SW480 (cell line): ENCODE measurements around the gene LETM1.

Experiments
- DNase-seq: peaks from one replicate; pipeline ENCODE4 v3.0.0-alpha.2; 2016; ENCODE audit warnings: low spot score

The LETM1 gene

DNA sequence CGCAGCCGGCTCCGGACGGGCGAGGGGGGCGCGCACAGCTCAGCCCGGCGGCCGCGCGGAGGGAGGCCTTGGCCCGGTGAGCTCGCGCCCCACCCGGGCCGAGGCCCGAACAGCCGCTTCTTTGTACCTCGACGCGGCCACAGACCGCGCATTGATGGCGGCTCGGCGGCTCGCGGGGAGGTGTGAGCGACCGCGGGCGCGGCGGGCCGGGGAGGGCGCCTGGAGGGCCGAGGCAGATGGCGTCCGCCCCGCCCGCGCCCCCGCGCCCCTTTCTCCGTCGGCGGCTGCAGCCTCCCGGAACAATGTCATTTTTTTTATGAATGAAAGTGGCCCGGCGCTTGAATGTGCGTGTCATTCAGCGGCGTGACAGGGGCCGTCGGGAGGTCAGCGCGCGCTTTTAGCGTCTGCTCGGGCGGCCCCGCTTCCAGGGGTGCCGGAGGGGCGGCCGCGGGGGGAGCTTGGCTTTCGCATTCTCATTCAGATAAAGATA lies 61.1 kb downstream of the LETM1 start:
- no peak for DNase-seq

DNA sequence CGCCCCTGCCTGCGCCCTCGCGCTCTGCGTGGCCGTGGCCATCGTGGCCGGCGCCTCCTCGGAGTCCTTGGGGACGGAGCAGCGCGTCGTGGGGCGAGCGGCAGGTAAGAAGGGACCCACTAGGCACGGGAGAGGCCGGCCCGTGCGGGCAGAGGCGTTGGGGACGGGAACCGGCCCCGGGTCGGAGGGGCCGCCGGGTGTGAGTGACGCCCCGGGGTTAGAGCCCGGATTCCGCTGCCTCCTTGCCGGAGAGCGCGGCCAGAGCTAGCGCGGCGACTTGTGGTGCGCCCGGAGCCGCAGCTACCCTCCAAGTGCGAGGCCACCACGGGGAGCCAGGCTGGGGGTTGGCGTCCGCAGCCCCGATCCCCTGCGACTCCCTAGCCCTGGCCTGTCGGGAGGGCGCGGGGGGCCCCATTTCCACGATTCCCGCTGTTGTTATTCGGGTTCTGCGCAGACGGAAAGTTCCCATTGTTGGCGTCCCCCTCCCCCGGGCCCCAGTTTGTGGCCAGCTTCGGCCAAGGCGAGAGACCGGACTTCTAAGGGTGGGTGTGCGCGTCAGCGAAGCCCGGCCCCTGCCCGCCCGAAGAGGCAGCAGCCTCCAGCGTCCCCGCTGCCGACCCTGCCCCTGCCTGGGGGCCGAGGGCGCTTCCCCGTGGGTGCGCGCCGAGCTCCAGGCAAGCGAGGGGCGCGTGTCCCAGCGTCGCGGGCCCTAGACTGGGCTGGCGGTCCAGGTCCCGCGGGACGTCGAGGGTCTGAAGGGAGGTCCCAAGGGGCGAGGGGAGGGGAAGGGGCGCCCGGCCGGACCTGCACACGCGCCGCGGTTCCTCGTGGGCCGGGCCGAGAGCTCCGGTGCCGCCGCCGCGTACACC lies 61.8 kb downstream of the LETM1 start:
- no peak for DNase-seq

DNA sequence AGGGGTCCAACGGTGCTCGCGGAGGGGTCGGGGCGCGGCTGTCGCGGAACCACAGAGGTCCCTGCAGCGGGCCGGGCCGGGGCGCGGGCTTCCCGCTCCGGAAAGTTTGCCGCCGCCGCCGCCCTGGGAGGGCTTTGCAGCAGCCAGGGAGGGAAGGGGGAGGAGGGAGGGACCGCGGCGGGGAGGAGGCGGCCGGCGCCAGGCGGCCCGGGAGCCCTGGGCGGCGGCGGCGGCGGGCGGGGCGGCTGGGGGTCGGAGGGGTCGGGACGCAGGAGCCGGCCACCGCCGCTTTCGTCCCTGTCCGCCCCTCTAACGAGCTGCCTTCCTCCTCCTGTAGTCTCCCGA lies 62.5 kb downstream of the LETM1 start:
- DNase-seq = no peak

DNA sequence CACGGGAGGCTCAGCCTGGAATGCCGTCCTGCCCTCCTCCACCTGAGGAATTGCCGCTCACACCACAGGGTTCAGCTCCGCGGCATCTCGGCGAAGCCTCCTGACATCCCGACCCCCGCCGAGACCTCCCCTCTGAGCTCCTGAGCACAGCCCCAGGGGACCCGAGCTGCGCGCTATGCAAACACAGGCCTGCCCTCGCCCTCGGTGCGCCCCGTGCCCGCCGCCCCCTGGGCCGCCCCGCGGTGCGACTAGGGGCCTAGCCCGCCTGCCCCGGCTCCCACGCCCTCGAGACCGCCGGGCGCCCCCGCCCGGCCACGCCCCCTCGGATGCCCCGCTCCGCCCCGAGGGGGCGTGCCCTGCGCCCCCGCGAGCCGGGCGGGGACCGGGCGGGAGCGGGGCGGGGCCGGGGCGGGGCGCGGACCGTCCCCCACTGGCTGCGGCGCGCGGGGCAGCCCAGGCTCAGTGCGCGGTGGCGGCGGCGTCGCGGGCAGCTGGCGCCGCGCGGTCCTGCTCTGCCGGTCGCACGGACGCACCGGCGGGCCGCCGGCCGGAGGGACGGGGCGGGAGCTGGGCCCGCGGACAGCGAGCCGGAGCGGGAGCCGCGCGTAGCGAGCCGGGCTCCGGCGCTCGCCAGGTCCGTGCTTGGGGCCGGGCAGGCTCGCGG lies 63.0 kb downstream of the LETM1 start, which contains the start of gene FGFR3:
Gene FGFR3 (plus strand): TSS at position 462 of the 664 bp plus-strand sequence. CDS start 642 bp downstream, outside the sequence.
- peak; percentile 45 for DNase-seq

DNA sequence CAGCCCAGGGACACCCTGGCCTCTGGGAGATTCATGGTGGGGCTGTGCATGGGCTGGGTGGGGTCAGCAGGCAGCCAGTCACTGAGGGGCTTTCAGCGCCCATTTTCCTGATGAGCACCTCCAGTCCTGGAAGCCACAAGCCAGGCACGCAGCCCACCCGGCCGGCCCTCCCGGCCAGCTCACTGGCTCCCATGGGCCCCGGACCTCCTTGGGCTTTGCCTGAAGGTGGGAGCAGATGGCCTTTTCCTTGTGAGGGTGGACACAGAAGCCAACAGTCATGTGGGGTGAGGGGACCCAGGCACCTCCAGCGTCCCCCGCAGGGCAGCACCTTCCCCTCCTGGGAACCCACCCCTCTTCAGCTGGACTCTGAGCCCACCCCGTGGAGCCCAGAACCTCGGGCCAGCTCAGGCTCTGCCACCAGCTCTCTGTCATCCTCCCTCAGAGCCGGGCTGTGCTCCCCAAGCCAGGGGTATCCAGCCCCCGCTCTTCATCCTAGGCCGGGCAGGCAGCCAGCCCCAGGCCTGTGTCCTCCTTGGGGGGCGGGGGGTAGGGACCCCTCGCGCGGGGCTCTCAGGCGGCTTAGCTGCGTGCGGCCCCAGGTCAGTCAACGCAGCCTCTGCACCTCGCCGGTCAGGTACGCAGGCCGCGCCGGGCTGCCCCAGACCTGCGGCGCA lies 63.7 kb downstream of the LETM1 start:
- no peak for DNase-seq

DNA sequence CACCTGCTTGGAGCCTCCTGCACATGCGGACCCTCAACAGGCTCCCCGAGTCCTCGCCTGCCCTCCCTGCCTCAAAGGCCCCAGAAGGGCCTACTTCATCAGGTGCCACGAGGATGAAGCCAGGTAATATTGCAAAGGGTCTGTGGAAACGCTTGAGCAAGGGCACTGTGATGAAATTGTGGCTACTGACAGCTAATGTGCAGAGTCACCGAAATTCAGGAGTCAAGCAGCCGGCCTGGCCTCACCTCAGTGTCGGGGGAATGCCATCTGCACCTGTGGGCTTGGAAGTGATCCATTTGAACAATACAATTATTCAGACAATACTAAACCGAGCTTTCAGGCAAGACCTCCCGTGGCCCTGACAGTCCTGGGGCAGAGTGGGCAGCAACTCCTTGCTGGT lies 66.0 kb downstream of the LETM1 start:
- DNase-seq = no peak

DNA sequence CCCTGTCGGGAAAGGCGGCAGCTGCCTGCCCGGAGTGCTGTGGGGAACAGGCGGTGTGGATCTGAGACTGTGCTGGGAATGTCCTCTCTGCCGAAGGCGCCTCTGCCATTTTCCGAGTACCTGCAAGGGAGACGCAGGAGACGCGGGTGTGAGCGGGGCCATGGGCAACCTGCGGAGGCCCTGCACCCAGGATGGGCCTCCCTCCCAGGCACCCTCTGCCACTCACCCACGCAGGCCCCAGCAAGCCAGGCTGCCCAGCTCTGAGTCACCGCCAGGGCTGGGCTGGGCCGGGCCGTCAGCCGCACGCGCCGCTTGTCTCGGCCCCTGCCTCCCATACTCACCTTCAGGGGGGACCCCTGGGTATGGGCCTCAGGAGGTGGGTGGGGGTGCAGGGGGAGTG lies 66.4 kb downstream of the LETM1 start:
- DNase-seq = no peak

DNA sequence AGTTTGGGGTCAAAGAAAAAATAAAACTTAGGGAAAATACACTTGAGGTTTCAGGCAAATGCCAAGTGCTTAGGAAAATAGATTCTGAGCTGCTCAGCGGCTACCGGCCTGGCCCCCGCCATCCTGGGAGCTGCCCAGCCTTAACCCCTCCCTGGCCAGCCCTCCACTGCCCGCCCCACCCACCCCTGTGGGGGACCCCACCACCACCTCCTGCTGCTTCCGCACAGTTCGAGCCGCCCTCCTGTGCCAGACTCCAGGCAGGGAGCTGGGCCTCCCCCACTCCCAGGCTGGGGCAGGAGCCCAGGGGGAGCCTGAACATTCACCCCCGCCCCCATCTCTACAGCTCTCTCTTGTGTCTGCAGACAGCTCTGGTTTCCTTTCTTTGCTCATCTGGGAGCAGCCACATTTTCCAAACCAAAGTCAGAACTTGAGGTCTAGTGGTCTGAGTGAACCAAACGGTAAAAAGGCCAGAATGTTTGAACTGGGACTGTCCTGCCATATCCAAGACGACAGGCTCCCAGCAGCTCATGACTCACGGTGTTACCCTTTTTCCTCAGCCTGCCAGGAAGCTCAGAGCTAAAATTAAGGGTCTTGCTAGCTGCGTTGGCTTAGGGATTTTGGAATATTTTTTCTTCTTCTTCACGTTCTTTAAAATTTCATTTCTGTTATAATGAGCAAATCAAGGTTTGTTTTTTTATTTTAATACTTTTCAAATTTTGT lies 67.5 kb downstream of the LETM1 start:
- no peak for DNase-seq

DNA sequence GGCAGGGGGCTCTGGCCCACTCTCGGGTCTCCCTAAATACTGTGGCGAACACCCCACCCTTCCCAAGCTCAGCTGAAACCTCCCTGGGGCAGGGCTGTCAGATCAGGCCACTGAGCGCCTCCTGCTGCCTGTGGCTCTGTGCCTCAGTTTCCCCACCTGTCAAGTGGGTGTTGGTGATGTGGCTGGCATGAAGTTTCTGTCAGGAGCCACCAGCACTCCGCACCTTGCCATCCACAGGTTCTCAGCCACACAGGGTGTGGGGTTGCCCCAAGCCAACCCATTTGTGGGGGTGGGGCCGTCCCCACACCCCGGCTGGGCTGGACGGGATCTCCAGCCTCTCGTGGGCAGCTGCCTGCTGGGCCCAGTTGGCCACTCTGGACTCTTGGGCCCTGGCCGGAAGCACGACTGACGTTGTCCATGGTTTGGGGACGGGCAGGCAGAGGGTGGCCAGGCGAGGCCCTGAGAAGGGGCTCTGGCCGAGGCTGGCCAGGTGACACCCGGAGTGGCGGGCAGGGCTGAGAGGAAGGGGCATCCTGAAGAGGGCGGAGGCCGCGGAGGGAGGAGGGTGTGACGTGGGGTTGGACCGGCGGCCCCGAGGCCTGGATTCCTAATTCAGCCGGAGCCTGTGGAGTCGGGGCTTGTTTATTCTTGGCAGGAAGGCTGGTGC lies 68.4 kb downstream of the LETM1 start:
- no peak for DNase-seq

DNA sequence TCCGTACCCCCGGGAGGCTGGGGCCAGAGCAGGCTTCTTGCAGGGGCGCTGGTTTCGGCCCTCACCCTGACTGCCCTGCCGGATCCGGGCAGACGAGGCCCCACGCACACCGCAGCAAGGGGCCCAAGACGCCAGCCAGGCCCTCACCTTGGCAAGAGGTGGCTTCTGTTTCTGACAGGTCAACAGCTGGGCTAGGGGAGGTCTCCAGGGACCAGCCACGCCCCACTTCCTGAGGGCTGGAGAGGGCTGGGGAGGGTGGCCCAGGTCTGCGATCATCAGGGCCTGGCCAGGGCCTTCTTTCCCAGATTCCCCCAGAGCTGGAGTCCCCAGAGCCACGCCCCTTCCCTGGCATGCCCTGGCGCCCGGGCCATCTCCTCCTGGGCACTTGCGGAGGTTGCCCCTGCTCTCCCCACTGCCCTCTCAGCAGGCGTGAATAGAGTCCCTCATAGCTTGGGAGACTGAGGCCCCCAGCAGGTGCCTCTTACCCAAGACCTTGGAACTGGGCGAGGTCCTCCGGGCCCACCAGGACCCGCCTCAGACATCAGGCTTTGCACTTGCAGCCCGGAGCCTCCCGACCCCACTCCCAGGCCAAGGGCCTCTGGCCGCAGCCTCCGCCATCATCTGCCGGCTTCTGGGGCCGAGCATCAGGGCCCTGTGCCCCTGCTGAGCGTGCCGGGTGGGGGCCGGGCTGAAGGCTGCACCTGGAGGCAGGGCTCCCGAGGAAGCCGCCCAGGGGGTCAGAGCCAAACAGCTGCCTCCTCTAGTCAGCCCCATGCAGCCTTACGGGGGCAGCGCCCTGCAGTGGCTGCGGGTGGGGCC lies 69.2 kb downstream of the LETM1 start:
- no peak for DNase-seq

DNA sequence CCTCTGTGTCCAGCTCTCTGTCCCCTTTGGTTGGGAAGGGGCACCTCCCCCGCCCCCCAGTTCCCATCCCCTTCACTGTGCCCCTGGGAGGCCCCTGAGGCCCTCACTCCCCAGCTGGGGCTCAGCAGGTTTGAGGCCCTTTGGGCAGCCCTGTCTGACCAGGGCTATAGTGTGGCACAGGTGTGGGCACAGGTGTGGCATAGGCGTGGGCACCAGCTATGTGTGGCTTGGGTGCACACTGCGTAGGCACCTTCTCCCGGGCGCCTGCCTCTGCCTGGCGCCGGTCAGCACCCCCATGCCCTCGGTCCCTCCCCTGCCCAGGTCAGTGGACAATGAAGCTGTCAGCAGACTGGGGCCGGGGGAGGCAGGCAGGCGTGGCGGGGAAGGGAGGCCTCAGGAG lies 70.4 kb downstream of the LETM1 start:
- DNase-seq = no peak

DNA sequence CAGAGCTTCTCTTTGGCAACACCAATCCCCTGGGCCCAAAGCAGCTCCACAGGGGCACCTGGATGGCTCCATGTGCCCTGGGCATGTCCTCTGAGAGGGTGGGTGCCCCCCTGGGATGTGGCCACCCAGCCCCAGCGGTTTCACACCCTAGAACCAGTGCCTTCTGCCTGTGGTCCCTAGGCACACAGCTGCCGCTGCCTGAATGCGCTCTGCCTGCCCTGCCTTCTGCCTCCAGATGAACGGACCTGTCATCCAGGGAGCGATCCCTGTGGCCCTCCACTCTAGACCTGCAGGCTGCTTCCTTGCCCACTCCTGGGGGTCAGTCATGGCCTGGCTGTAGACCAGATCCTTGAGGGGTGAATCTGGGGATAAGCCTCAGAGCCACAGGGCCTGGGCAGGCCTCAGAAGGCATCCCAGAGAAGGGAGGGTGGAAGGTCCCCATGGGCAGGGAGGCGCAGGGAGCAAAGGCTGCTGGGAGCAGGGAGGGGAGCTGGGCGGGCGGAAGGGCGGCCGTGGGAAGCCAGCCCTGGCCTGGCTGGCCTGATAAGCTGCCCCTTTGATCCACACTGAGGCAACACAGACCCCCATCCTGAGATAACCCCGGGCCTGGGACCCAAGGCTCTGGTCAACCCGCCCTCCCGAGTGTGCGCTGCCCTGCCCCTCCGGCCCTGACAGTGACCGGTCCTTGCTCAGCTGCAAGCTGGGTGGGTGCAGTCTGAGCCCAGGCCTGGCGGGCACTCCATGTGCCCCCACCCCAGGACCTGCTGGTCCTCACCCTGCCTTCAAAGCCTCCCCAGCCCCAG lies 71.0 kb downstream of the LETM1 start:
- no peak for DNase-seq

DNA sequence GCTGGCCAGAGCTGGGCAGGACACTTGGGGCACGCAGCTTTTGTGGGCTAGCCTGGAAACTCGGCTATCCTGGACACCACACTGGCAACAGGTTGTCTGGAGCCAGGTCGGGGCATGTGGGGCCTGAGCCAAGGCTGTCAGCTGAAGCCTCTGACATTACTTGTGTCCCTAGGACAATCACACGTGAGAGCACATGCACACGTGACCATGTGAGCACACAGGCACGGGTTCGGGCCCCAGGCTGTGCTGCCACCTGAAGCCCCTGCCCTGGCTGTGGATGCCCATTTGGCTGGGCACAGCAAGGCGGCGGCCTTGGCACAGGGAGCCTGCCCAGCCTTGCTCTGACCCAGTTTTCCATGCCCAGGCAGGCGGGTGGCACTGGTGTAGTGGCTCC lies 71.6 kb downstream of the LETM1 start:
- no peak for DNase-seq

DNA sequence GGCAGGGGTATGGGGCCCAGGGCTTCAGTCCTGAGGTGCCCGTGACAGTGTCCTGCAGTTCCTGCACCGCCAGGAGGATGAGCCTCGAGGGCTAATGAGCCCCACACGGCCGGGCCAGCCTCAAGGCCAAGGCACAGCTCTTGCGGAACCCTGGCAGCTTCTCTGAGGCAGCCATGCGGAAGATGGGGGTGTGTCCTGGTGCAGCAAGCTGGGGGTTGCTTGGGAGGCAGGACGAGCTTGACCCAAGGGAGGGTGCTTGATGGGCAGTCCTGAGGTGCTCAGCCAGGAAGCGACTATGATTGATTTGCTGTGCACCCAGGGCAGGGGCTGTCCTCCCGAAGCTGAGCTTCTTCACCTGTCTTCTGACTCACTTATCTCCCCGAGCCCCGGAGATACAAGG lies 72.0 kb downstream of the LETM1 start:
- DNase-seq = no peak

DNA sequence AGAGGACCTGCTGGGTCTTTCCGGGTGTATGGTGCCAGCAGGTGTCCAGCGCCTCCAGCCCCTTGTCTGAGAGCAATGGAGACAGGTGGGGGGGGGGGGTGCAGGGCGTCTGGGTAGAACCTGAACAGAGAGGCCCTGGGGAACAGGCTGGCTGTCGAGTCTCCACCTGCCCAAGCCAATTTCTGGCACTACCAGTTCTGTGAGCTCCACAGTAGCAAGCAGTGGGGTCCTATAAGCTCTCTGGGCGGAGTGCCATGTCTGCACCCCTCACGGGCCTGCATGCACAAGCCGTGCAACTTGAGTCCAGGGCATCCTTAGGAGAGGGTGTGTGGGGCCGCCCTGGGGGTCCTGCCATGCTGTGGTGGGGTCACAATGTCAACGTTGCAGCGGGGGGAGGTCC lies 72.9 kb downstream of the LETM1 start:
- no peak for DNase-seq

DNA sequence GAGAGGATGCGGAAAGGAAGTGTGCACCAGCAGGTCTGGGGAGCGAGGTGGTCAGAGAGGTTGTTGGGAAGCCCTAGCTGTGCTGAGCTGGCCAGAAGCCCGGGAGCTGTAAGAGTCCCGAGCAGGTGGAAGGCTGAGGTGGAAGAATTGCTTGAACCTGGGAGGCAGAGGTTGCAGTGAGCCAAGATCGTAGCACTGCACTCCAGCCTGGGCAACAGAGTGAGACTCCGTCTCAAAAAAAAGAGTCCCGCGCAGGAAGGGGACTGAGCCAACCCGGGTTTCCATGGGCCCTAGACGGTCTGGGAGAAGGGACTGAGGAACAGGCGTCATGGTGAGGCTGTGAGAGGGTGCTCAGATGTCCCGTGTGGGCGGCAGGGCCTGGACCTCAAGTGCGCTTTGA lies 75.5 kb downstream of the LETM1 start:
- no peak for DNase-seq

DNA sequence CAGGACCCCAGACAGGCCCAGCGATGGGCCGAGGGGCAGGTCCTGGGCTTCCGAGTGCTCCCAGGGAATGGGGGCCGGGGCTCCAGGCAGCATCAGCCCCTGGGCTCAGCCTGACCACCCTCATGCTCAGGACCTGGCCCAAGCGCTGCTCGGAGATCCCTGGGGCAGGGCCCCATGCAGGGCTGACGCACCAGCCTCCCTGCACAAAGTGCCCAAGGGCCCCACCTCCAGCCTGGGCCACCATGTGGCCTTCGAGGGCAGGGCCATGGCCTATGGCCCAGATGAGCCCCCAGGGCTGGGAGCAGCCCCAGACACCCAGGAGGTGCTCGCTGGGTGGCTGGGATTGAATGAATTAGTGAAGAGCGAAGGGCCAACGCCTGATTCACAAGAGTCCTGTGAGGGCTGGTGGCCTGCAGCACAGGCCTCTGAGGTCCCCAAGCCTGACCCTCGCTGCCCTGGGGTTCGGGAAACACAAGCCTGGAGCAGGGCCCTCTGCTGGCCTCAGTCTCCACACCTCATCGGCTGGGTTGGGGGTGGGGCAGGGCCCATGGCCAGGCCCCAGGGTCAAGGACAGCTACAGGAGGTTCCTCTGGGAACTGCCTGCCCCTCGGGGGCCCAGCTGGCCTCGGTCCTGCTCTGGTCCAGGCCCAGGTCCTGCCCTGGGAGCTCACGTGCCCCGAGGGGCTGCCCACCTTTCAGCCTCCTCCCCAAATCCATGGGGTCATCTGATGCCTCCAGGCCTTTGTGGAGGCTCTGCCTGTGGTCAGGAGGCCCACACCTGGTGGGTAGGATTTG lies 76.2 kb downstream of the LETM1 start:
- no peak for DNase-seq

DNA sequence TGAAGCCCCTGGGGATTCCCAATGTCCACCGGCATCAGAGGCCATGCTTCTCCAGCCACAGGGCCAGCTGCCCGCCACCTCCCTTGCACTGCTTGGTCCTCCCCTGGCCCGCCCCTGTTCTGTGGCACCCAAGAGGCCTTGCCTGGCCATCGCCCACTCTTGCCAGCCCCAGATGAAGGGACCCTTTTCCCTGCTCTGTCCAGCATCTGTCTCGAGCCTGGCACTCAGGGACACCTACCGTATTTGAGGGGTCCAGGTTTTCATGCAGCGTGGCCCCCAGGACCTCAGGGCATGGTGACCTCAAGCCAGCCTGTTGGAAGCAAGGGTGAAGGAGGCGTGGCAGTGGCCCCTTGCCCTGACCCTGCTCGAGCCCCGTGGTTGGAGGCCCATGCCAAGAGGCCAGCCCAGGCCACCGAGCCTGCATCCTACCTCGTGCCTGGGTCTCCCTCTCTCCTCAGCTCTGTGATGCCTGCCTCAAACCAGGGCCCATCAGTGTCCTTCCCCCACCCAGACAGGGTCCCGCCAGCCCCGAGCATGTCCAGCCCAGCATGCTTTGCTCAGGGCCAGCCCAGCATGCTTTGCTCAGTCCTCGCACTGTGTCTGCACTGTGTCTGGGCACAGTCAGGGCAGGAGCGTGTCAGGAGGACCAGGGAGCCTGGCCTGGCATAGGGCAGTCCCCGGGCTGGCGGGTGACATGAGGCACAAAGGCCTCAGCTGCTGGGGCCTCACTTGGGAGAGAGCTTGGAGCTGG lies 77.1 kb downstream of the LETM1 start:
- DNase-seq = no peak
